ENCODE results near the gene TRAPPC10.

DNA sequence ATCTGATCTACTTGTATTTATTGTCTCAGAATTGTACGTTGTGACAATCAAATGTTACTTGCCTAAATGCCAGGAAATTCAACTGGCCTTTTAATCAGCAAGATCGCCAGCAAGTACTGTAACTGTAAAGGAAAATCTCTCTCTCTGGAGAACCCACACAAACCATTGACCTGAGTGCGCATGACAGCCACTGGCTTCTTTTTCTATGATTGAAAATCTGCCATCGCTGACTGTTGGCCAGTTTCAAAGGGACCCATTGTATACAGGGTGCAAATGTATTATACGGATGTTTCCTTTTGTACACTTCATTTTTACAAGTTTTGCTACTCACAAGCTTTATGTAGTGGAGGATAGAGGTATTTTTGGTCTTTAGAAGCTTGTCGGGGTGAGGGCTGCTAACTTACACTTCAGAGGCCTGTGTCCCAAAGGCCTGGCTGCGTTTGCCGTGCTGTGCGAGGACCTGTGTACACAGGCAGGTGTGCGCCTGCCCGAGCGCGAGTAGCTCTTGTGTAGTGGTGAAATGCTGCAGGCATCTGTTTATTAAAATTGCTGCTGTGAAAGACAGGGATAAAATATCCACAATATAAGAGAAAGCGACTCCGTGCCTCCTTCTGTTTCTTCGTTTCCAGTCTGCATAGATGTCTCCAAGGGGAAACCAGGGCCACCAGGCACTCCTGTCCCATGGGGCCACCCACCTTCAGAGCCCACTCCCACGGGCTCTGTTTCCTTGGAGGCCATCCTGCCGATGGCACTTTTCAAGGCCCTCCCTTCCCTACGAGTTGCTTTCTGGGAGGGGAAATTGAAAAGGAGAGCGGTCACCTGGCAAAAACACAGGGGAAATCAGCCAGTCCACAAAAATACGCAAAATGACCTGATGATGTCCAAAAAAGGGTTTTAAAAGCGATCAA lies 25.3 kb upstream of the TRAPPC10 start:
- TF ChIP-seq, protein P1, sequence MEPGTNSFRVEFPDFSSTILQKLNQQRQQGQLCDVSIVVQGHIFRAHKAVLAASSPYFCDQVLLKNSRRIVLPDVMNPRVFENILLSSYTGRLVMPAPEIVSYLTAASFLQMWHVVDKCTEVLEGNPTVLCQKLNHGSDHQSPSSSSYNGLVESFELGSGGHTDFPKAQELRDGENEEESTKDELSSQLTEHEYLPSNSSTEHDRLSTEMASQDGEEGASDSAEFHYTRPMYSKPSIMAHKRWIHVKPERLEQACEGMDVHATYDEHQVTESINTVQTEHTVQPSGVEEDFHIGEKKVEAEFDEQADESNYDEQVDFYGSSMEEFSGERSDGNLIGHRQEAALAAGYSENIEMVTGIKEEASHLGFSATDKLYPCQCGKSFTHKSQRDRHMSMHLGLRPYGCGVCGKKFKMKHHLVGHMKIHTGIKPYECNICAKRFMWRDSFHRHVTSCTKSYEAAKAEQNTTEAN (CRISPR knock-in tag; IDR thresholded peaks at IDR 0.05), result no peak
- TF ChIP-seq POLR2AphosphoS2 (IDR thresholded peaks at IDR 0.05; ENCODE audit: low read length), result no peak
- TF ChIP-seq TEAD4 (IDR thresholded peaks at IDR 0.05; ENCODE audit: low read length), result no peak
- no peak for TF ChIP-seq TEAD4 (CRISPR knock-in tag; IDR thresholded peaks at IDR 0.05; ENCODE audit: borderline replicate concordance)
- TF ChIP-seq, protein P2, sequence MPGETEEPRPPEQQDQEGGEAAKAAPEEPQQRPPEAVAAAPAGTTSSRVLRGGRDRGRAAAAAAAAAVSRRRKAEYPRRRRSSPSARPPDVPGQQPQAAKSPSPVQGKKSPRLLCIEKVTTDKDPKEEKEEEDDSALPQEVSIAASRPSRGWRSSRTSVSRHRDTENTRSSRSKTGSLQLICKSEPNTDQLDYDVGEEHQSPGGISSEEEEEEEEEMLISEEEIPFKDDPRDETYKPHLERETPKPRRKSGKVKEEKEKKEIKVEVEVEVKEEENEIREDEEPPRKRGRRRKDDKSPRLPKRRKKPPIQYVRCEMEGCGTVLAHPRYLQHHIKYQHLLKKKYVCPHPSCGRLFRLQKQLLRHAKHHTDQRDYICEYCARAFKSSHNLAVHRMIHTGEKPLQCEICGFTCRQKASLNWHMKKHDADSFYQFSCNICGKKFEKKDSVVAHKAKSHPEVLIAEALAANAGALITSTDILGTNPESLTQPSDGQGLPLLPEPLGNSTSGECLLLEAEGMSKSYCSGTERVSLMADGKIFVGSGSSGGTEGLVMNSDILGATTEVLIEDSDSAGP (CRISPR knock-in tag; IDR thresholded peaks at IDR 0.05), result no peak
- TF ChIP-seq SRSF7 (optimal IDR thresholded peaks at IDR 0.05; ENCODE audit: low read depth, low read length), result no peak
- no peak for TF ChIP-seq KLF6 (CRISPR knock-in tag; IDR thresholded peaks at IDR 0.05; ENCODE audit: borderline replicate concordance)
- TF ChIP-seq, protein P3, sequence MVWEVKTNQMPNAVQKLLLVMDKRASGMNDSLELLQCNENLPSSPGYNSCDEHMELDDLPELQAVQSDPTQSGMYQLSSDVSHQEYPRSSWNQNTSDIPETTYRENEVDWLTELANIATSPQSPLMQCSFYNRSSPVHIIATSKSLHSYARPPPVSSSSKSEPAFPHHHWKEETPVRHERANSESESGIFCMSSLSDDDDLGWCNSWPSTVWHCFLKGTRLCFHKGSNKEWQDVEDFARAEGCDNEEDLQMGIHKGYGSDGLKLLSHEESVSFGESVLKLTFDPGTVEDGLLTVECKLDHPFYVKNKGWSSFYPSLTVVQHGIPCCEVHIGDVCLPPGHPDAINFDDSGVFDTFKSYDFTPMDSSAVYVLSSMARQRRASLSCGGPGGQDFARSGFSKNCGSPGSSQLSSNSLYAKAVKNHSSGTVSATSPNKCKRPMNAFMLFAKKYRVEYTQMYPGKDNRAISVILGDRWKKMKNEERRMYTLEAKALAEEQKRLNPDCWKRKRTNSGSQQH (CRISPR knock-in tag; IDR thresholded peaks at IDR 0.05), result no peak
- TF ChIP-seq FOS (IDR thresholded peaks at IDR 0.05; ENCODE audit: extremely low read depth, insufficient read length), result no peak
- TF ChIP-seq, protein P4, sequence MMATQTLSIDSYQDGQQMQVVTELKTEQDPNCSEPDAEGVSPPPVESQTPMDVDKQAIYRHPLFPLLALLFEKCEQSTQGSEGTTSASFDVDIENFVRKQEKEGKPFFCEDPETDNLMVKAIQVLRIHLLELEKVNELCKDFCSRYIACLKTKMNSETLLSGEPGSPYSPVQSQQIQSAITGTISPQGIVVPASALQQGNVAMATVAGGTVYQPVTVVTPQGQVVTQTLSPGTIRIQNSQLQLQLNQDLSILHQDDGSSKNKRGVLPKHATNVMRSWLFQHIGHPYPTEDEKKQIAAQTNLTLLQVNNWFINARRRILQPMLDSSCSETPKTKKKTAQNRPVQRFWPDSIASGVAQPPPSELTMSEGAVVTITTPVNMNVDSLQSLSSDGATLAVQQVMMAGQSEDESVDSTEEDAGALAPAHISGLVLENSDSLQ (IDR thresholded peaks at IDR 0.05), result no peak
- TF ChIP-seq PHF20 (IDR thresholded peaks at IDR 0.05; ENCODE audit: partially characterized antibody), result no peak
- TF ChIP-seq, protein P5, sequence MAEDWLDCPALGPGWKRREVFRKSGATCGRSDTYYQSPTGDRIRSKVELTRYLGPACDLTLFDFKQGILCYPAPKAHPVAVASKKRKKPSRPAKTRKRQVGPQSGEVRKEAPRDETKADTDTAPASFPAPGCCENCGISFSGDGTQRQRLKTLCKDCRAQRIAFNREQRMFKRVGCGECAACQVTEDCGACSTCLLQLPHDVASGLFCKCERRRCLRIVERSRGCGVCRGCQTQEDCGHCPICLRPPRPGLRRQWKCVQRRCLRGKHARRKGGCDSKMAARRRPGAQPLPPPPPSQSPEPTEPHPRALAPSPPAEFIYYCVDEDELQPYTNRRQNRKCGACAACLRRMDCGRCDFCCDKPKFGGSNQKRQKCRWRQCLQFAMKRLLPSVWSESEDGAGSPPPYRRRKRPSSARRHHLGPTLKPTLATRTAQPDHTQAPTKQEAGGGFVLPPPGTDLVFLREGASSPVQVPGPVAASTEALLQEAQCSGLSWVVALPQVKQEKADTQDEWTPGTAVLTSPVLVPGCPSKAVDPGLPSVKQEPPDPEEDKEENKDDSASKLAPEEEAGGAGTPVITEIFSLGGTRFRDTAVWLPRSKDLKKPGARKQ (CRISPR knock-in tag; IDR thresholded peaks at IDR 0.05), result no peak
- TF ChIP-seq HMG20A (CRISPR knock-in tag; conservative IDR thresholded peaks at IDR 0.05), result no peak
- no peak for TF ChIP-seq BCL6 (CRISPR knock-in tag; IDR thresholded peaks at IDR 0.05)

Measured in K562 (cell line).